Colonic mucosa (tissue), 4 donors: ENCODE results near the gene TPK1. TPM values are rescaled to one million over a fixed set of nuclear protein-coding genes. Genes with fewer than 3 reads are reported as not detected.

Experiments used
- DNase-seq: peaks from one replicate; pipeline ENCODE4 v3.0.0-alpha.2; 2020
- H3K27ac ChIP-seq: fragments of 200-600 bp; one replicate; pipeline ENCODE4 v1.8.0; 2021
- H3K27me3 ChIP-seq: fragments of 200-600 bp; one replicate; pipeline ENCODE4 v1.8.0; 2021
- H3K36me3 ChIP-seq: fragments of 200-600 bp; one replicate; pipeline ENCODE4 v1.8.0; 2021
- H3K4me1 ChIP-seq: fragments of 200-600 bp; one replicate; pipeline ENCODE4 v1.8.0; 2021; ENCODE audit warnings: mild to moderate bottlenecking
- H3K4me3 ChIP-seq: fragments of 200-600 bp; one replicate; pipeline ENCODE4 v1.8.0; 2021
- H3K9ac ChIP-seq, 2 donors: one replicate each; pipeline ENCODE4 v1.7.0; 2013; ENCODE audit warnings: control low read depth in 2 of 2, low read depth in 2 of 2, low read length in 2 of 2
- H3K9me3 ChIP-seq: fragments of 200-600 bp; one replicate; pipeline ENCODE4 v1.8.0; 2021
- CTCF ChIP-seq: fragments of 200-600 bp; IDR thresholded peaks from one replicate; pipeline ENCODE4 v1.8.0; 2022; ENCODE audit warnings: antibody characterized with exemption, mild to moderate bottlenecking
- intact Hi-C: fragments of 100-400 bp; cut with DNase I; formaldehyde crosslinking; loops from one replicate; pipeline ENCODE4 v1.14.1; 2022
- total RNA-seq, 2 donors: library from RNA; stranded (reverse); fragmentation: NEBNext Ultra II Directional in 1 of 2; extraction: Animal tissue kit (Norgen Biotek cat#: 25700) in 1 of 2; gene quantifications; one replicate each; pipeline ENCODE4 v1.2.1, GENCODE V29; 2021
- donor health status: healthy.
- donor health status: DM: no; HTN: no; CAD: no.
- donor health status: DM: no; HTN: no; CAD: no.

Gene TPK1
- total RNA-seq, 2 donors from 2014 or later = 8.0 to 18.8 TPM

- Histone ChIP-seq H3K9me3 (no peaks in the 10 kb centered on the region), H3K27ac (no peak overlapping the region), H3K4me1 (no peaks in the 10 kb centered on the region), H3K4me3 (no peak overlapping the region), H3K9ac (no peak overlapping the region), H3K36me3 (no peaks in the 10 kb centered on the region), H3K27me3 (no peaks in the 10 kb centered on the region)
- no peak for DNase-seq
- intact Hi-C loops = no loop called here
- no peak for TF ChIP-seq CTCF
Measured at GRCh38 chr7:144519925-144520324, 315.9 kb downstream of the TPK1 start.

GRCh38 chr7:144518360-144518759 lies 317.5 kb downstream of the TPK1 start:
- H3K9ac ChIP-seq = no peak overlapping the region
- H3K27me3 ChIP-seq = no peaks in the 10 kb centered on the region
- H3K4me3 ChIP-seq = no peak overlapping the region
- no peaks in the 10 kb centered on the region for H3K9me3 ChIP-seq
- H3K36me3 ChIP-seq = no peaks in the 10 kb centered on the region
- intact Hi-C loops = no loop called here
- TF ChIP-seq CTCF = no peak
- DNase-seq = no peak
- no peak overlapping the region for H3K27ac ChIP-seq
- no peaks in the 10 kb centered on the region for H3K4me1 ChIP-seq

- intact Hi-C loops = no loop called here
- no peaks in the 10 kb centered on the region for H3K27me3 ChIP-seq
- H3K4me1 ChIP-seq = no peaks in the 10 kb centered on the region
- no peak overlapping the region for H3K9ac ChIP-seq
- no peak overlapping the region for H3K4me3 ChIP-seq
- H3K36me3 ChIP-seq = no peaks in the 10 kb centered on the region
- no peaks in the 10 kb centered on the region for H3K9me3 ChIP-seq
- H3K27ac ChIP-seq = no peak overlapping the region
- no peak for TF ChIP-seq CTCF
- DNase-seq = no peak
Measured at GRCh38 chr7:144517749-144518148, 318.1 kb downstream of the TPK1 start.

GRCh38 chr7:144516729-144517525 lies 318.9 kb downstream of the TPK1 start:
- H3K4me3 ChIP-seq = no peak overlapping the region
- H3K36me3 ChIP-seq = no peaks in the 10 kb centered on the region
- H3K27ac ChIP-seq = no peak overlapping the region
- intact Hi-C loops = no loop called here
- no peak for TF ChIP-seq CTCF
- no peaks in the 10 kb centered on the region for H3K27me3 ChIP-seq
- no peak overlapping the region for H3K9ac ChIP-seq
- H3K9me3 ChIP-seq = no peaks in the 10 kb centered on the region
- H3K4me1 ChIP-seq = no peaks in the 10 kb centered on the region
- DNase-seq = no peak

GRCh38 chr7:144513334-144513733 lies 322.5 kb downstream of the TPK1 start:
- H3K9ac ChIP-seq = no peak overlapping the region
- no peaks in the 10 kb centered on the region for H3K27me3 ChIP-seq
- no peaks in the 10 kb centered on the region for H3K9me3 ChIP-seq
- no peak for TF ChIP-seq CTCF
- no peaks in the 10 kb centered on the region for H3K36me3 ChIP-seq
- no peak for DNase-seq
- intact Hi-C loops = no loop called here
- no peak overlapping the region for H3K4me3 ChIP-seq
- no peak overlapping the region for H3K27ac ChIP-seq
- H3K4me1 ChIP-seq = no peaks in the 10 kb centered on the region
